ENCODE data around the gene C4orf33. TPM values are rescaled to one million over a fixed set of nuclear protein-coding genes. Genes with fewer than 3 reads are reported as not detected.
A peak's percentile ranks its signal among the peaks of the same experiment; 100 is the strongest.
"Not testable (repeated sequence)": the region's sequence is repeated elsewhere in the genome, so short reads cannot be mapped to it uniquely, and the experiment has no call there.

C4orf33 gene
- 10 to 100 TPM; 10.3 to 13.0 (median 12.3) TPM for polyA plus RNA-seq (ENCODE audit: insufficient read length in 3 of 3)
- long read RNA-seq, donor 1, full-length matches to known transcripts = 5 of 5 reads
- long read RNA-seq, donor 1, partial matches to known transcripts = 0 of 5 reads
- long read RNA-seq, donor 1, other reads (novel, unspliced or antisense) = 0 of 5 reads
- long read RNA-seq, donor 2, full-length matches to known transcripts = 9 of 9 reads
- long read RNA-seq, donor 2, partial matches to known transcripts = 0 of 9 reads
- long read RNA-seq, donor 2, other reads (novel, unspliced or antisense) = 0 of 9 reads
- long read RNA-seq, donor 3, full-length matches to known transcripts = 4 of 4 reads
- long read RNA-seq, donor 3, partial matches to known transcripts = 0 of 4 reads
- long read RNA-seq, donor 3, other reads (novel, unspliced or antisense) = 0 of 4 reads
- long read RNA-seq, donor 4, partial matches to known transcripts = 0 of 1 reads
- long read RNA-seq, donor 4, other reads (novel, unspliced or antisense) = 0 of 1 reads
- long read RNA-seq, donor 5, partial matches to known transcripts = 0 of 1 reads
- long read RNA-seq, donor 5, other reads (novel, unspliced or antisense) = 0 of 1 reads
- long read RNA-seq, donor 6, partial matches to known transcripts = 0 of 3 reads
- long read RNA-seq, donor 6, other reads (novel, unspliced or antisense) = 0 of 3 reads
- long read RNA-seq, donor 7, partial matches to known transcripts = 0 of 3 reads
- long read RNA-seq, donor 7, other reads (novel, unspliced or antisense) = 0 of 3 reads
- long read RNA-seq, donor 8, full-length matches to known transcripts = 1 of 1 reads
- long read RNA-seq, donor 8, partial matches to known transcripts = 0 of 1 reads
- long read RNA-seq, donor 8, other reads (novel, unspliced or antisense) = 0 of 1 reads
- long read RNA-seq, donor 9, full-length matches to known transcripts = 4 of 4 reads
- long read RNA-seq, donor 9, partial matches to known transcripts = 0 of 4 reads
- long read RNA-seq, donor 9, other reads (novel, unspliced or antisense) = 0 of 4 reads
- long read RNA-seq, donor 10 = 0 reads
- long read RNA-seq, donor 11 = 0 reads
- long read RNA-seq, donor 12, full-length matches to known transcripts = 6 of 6 reads
- long read RNA-seq, donor 12, partial matches to known transcripts = 0 of 6 reads
- long read RNA-seq, donor 12, other reads (novel, unspliced or antisense) = 0 of 6 reads
- long read RNA-seq, donor 13, partial matches to known transcripts = 0 of 2 reads
- long read RNA-seq, donor 13, other reads (novel, unspliced or antisense) = 0 of 2 reads
- long read RNA-seq, donor 14, full-length matches to known transcripts = 2 of 2 reads
- long read RNA-seq, donor 14, partial matches to known transcripts = 0 of 2 reads
- long read RNA-seq, donor 14, other reads (novel, unspliced or antisense) = 0 of 2 reads
- long read RNA-seq, donor 15, full-length matches to known transcripts = 10 of 10 reads
- long read RNA-seq, donor 15, partial matches to known transcripts = 0 of 10 reads
- long read RNA-seq, donor 15, other reads (novel, unspliced or antisense) = 0 of 10 reads
- long read RNA-seq, donor 16, full-length matches to known transcripts = 5 of 5 reads
- long read RNA-seq, donor 16, partial matches to known transcripts = 0 of 5 reads
- long read RNA-seq, donor 16, other reads (novel, unspliced or antisense) = 0 of 5 reads

- peak; percentile 61 for DNase-seq
Measured at GRCh38 chr4:129095811-129096454, at the start of gene C4orf33. Gene C4orf33 (plus strand): TSS chr4:129096152. CDS start chr4:129102611, 6,459 bp downstream.

GRCh38 chr4:129059028-129059427 lies 36.9 kb upstream of the C4orf33 start:
- no peak for DNase-seq

GRCh38 chr4:129062580-129062979 lies 33.4 kb upstream of the C4orf33 start:
- DNase-seq = no peak

- DNase-seq = no peak
Measured at GRCh38 chr4:129063640-129064039, 32.3 kb upstream of the C4orf33 start.

GRCh38 chr4:129064717-129065116 lies 31.2 kb upstream of the C4orf33 start:
- DNase-seq = peak; percentile 9

GRCh38 chr4:129069537-129069936 lies 26.4 kb upstream of the C4orf33 start:
- DNase-seq = not testable (repeated sequence)

GRCh38 chr4:129077326-129077725 lies 18.6 kb upstream of the C4orf33 start:
- no peak for DNase-seq

- DNase-seq = no peak
Measured at GRCh38 chr4:129080129-129080528, 15.8 kb upstream of the C4orf33 start.

GRCh38 chr4:129082302-129082701 lies 13.7 kb upstream of the C4orf33 start:
- no peak for DNase-seq

GRCh38 chr4:129085472-129085871 lies 10.5 kb upstream of the C4orf33 start:
- no peak for DNase-seq

GRCh38 chr4:129087516-129087915 lies 8.4 kb upstream of the C4orf33 start:
- no peak for DNase-seq

GRCh38 chr4:129092631-129093190 lies 3.2 kb upstream of the C4orf33 start:
- DNase-seq = no peak

GRCh38 chr4:129093191-129093920 lies 2.6 kb upstream of the C4orf33 start, which contains the start of gene SCLT1:
Gene SCLT1 (minus strand): TSS chr4:129093539. CDS start chr4:129093103, 436 bp downstream.
- peak; percentile 98 for DNase-seq

GRCh38 chr4:129094347-129094746 lies 1.6 kb upstream of the C4orf33 start:
- DNase-seq = no peak

- DNase-seq = no peak
Measured at GRCh38 chr4:129098531-129099001, 2.6 kb downstream of the C4orf33 start.

GRCh38 chr4:129109965-129110824 lies 14.2 kb downstream of the C4orf33 start:
- no peak for DNase-seq

GRCh38 chr4:129110931-129111330 lies 15.0 kb downstream of the C4orf33 start:
- no peak for DNase-seq

GRCh38 chr4:129111919-129112318 lies 16.0 kb downstream of the C4orf33 start:
- DNase-seq = no peak
